K562 (cell line): ENCODE data around the gene SLC33A1. TPM values are rescaled to one million over a fixed set of nuclear protein-coding genes. Genes with fewer than 3 reads are reported as not detected.

Experiments
- ATAC-seq: fragments of 200-7000 bp; cut with Tn5 transposase; 3 replicates; pipeline ENCODE4 v1.9.1; 2020; ENCODE audit warnings: moderate library complexity
- BruUV-seq: library from RNA; stranded (reverse); fragments of 400-500 nt; replicated peaks from 2 replicates; lab custom pipeline; 2021; lab: Mats Ljungman, UMichigan
- CTCF ChIA-PET: fragments of 300-600 bp; formaldehyde crosslinking; extraction: SDS; loops from one replicate; lab custom pipeline; 2021; ENCODE audit warnings: low intra/inter-chr PET ratio; lab: Yijun Ruan, JAX
- POLR2A ChIA-PET: fragments of 300-600, 350-650 bp; sonication (Branson Sonifier 250); formaldehyde crosslinking; extraction: SDS; loops from one replicate; lab custom pipeline; 2021; ENCODE audit warnings: antibody characterized with exemption, inconsistent platforms; lab: Yijun Ruan, JAX
- DNase-seq, 4 experiments: peaks; one replicate each; pipeline versions ENCODE4 v3.0.0 to v3.0.0-alpha.2; 2011 to 2018; ENCODE audit warnings: low spot score in 3 of 4, mixed read lengths in 3 of 4; ENCODE audit errors: extremely low read depth in 1 of 4
- FAIRE-seq: peaks from 2 replicates; lab custom pipeline; 2011; peaks lifted over from hg19 to GRCh38; lab: Jason Lieb, UNC
- H2AFZ ChIP-seq: 2 replicates; pipeline ENCODE4 v1.6.0; 2011; ENCODE audit warnings: low read depth, low read length, control low read depth, inconsistent platforms
- H3K27ac ChIP-seq: fragments of 200-600 bp; 3 replicates; pipeline ENCODE4 v1.8.0; 2011; ENCODE audit warnings: low read depth, mild to moderate bottlenecking, control low read depth, inconsistent platforms, low read length, moderate library complexity, mixed read lengths; ENCODE audit errors: extremely low read depth
- H3K27me3 ChIP-seq, 2 experiments: fragments of 300-600 bp in 1 of 2; 2 replicates in 1 of 2; 3 replicates in 1 of 2; pipeline versions ENCODE4 v1.6.0 to v1.8.0; 2011; ENCODE audit warnings: inconsistent platforms in 2 of 2, low read length in 2 of 2, mild to moderate bottlenecking in 1 of 2, mixed read lengths in 1 of 2, moderate library complexity in 1 of 2; ENCODE audit not compliant: control insufficient read depth in 2 of 2, insufficient read depth in 2 of 2
- H3K36me3 ChIP-seq: fragments of 300-600 bp; 3 replicates; pipeline ENCODE4 v1.8.0; 2011; ENCODE audit warnings: mild to moderate bottlenecking, low read length, inconsistent platforms; ENCODE audit not compliant: control insufficient read depth, insufficient read depth
- H3K4me1 ChIP-seq, 2 experiments: fragments of 200-600 bp in 1 of 2; replicated peaks in 1 of 2; 2 replicates in 1 of 2; 3 replicates in 1 of 2; pipeline versions ENCODE4 v1.5.1 to v1.8.0; 2011; ENCODE audit warnings: inconsistent platforms in 2 of 2, low read length in 2 of 2, mild to moderate bottlenecking in 1 of 2, mixed read lengths in 1 of 2, moderate library complexity in 1 of 2; ENCODE audit not compliant: control insufficient read depth in 2 of 2, insufficient read depth in 2 of 2
- H3K4me2 ChIP-seq: 2 replicates; pipeline ENCODE4 v1.6.1; 2011; ENCODE audit warnings: low read length, control low read depth, inconsistent platforms, mixed read lengths; ENCODE audit not compliant: insufficient read depth
- H3K4me3 ChIP-seq: fragments of 200-600 bp; sonication (generic), shearing (Covaris generic); 2 replicates; pipeline ENCODE4 v1.5.1; 2016; ENCODE audit warnings: control low read depth, inconsistent platforms
- H3K79me2 ChIP-seq: fragments of 200-600 bp; 3 replicates; pipeline ENCODE4 v1.8.0; 2011; ENCODE audit warnings: low read length, inconsistent platforms; ENCODE audit not compliant: control insufficient read depth, insufficient read depth
- H3K9ac ChIP-seq, 2 experiments: 2 replicates each; pipeline versions ENCODE4 v1.6.0 to v1.6.1; 2011; ENCODE audit warnings: low read depth in 2 of 2, low read length in 2 of 2, control low read depth in 1 of 2, inconsistent platforms in 1 of 2, mild to moderate bottlenecking in 1 of 2, mixed read lengths in 1 of 2; ENCODE audit not compliant: insufficient read depth in 1 of 2
- H3K9me1 ChIP-seq: one replicate; pipeline ENCODE4 v1.6.0; 2011; ENCODE audit warnings: inconsistent platforms, mild to moderate bottlenecking, low read length, moderate library complexity; ENCODE audit not compliant: control insufficient read depth, insufficient read depth
- H3K9me3 ChIP-seq: replicated peaks from 2 replicates; pipeline ENCODE4 v1.5.1; 2011; ENCODE audit warnings: low read depth, low read length, inconsistent platforms; ENCODE audit not compliant: control insufficient read depth, insufficient read depth
- H4K20me1 ChIP-seq: replicated peaks from 2 replicates; pipeline ENCODE4 v1.6.1; 2011; ENCODE audit warnings: low read length, inconsistent platforms, mixed read lengths; ENCODE audit not compliant: control insufficient read depth, insufficient read depth
- ARID1B ChIP-seq: fragments of 450-650 bp; IDR thresholded peaks from 2 replicates; pipeline ENCODE4 v1.6.1; 2016; ENCODE audit warnings: antibody characterized with exemption, mild to moderate bottlenecking, inconsistent platforms
- E2F3 ChIP-seq: fragments of 250-450 bp; sonication (Bioruptor Pico); IDR thresholded peaks from 2 replicates; pipeline ENCODE4 v1.4.0; 2020; ENCODE audit warnings: mild to moderate bottlenecking
- FOXK2 ChIP-seq, 2 experiments: fragments of 450-650 bp; IDR thresholded peaks in 1 of 2; conservative IDR thresholded peaks in 1 of 2; 2 replicates each; pipeline ENCODE4 v1.6.1; 2016; ENCODE audit warnings: low read depth in 2 of 2, mild to moderate bottlenecking in 1 of 2
- IFI16 ChIP-seq: fragments of 250-450 bp; sonication (Bioruptor Pico); IDR thresholded peaks from 2 replicates; pipeline ENCODE4 v2.1.2; 2022; ENCODE audit warnings: mild to moderate bottlenecking, inconsistent platforms
- NCOA2 ChIP-seq, 2 experiments: fragments of 450-650 bp; IDR thresholded peaks; 2 replicates each; pipeline ENCODE4 v1.6.1; 2018; ENCODE audit warnings: mild to moderate bottlenecking in 2 of 2, moderate library complexity in 1 of 2; ENCODE audit not compliant: partially characterized antibody in 2 of 2
- NFE2L1 ChIP-seq: fragments of 450-650 bp; IDR thresholded peaks from 2 replicates; pipeline ENCODE4 v1.6.1; 2016; ENCODE audit warnings: missing genetic modification characterization, low read depth, mild to moderate bottlenecking, missing compliant biosample characterization, moderate library complexity, borderline replicate concordance
- RAD51 ChIP-seq: fragments of 450-650 bp; IDR thresholded peaks from 2 replicates; pipeline ENCODE4 v1.7.1; 2016; ENCODE audit warnings: low read depth, mild to moderate bottlenecking, borderline replicate concordance
- RFX1 ChIP-seq: fragments of 450-650 bp; IDR thresholded peaks from 2 replicates; pipeline ENCODE4 v1.6.1; 2016; ENCODE audit warnings: mild to moderate bottlenecking, moderate library complexity
- SRSF9 ChIP-seq: fragments of 200-400 bp; formaldehyde crosslinking; IDR thresholded peaks from 2 replicates; pipeline ENCODE4 v1.6.1; 2017; ENCODE audit warnings: low read depth, low read length, borderline replicate concordance
- ZNF445 ChIP-seq: fragments of 250-450 bp; sonication (Bioruptor Pico); IDR thresholded peaks from 2 replicates; pipeline ENCODE4 v1.4.0; 2020; ENCODE audit warnings: low read depth, mild to moderate bottlenecking, moderate library complexity
- ZNF780A ChIP-seq: fragments of 250-450 bp; sonication (Bioruptor Pico); IDR thresholded peaks from 2 replicates; pipeline ENCODE4 v1.5.0; 2021; ENCODE audit warnings: mild to moderate bottlenecking
- WGBS: fragments of 100-300 bp; shearing (Covaris generic); methylation state at CpG from one replicate; pipeline ENCODE4 v1.1.6; 2016; ENCODE audit warnings: low coverage, mixed read lengths; ENCODE audit not compliant: insufficient coverage; ENCODE audit errors: missing lambda C conversion rate; 5-methylcytosine and 5-hydroxymethylcytosine counted together
- in situ Hi-C: fragments of 300-500 bp; cut with MboI; formaldehyde crosslinking; loops from 4 replicates; pipeline ENCODE4 v1.15.0; 2018; ENCODE audit warnings: inconsistent platforms, mixed read lengths
- intact Hi-C: fragments of 100-400 bp; cut with micrococcal nuclease; formaldehyde crosslinking; loops from 2 replicates; pipeline ENCODE4 v1.14.2; 2022
- polyA plus RNA-seq, 8 experiments: library from polyadenylated mRNA; depleted of rRNA in 4 of 8; stranded (reverse) in 5 of 8; unstranded in 3 of 8; fragments of >200 nt; fragmentation: Nextera tagmentation in 2 of 8; fragmentation: Illumina TruSeq in 1 of 8; extraction: Ambion mirVana in 2 of 8; extraction: Trizol in 1 of 8; gene quantifications; 2 replicates each; pipeline versions ENCODE4 v1.2.1 to v1.2.3, GENCODE V29; 2011 to 2014; ENCODE audit warnings: inconsistent platforms in 1 of 8, missing spikeins in 1 of 8
- total RNA-seq, 7 experiments: library from RNA; depleted of rRNA in 6 of 7; stranded (reverse); fragments of >200 nt in 6 of 7; fragmentation: Illumina TruSeq in 2 of 7; extraction: Trizol in 2 of 7; gene quantifications; 2 replicates each; pipeline versions ENCODE4 v1.2.1 to v1.2.3, GENCODE V29; 2011 to 2021; ENCODE audit warnings: low replicate concordance in 1 of 7
- TF ChIP-seq, protein P1 (sequence below): IDR thresholded peaks from 2 replicates; pipeline ENCODE4 v1.6.1; 2011; ENCODE audit not compliant: insufficient read length; ENCODE audit errors: extremely low read depth

The SLC33A1 gene
- total and polyA plus RNA-seq, 9 of the 15 experiments (the other 6 are each of a cell fraction or from before 2014, with no cell fraction given): 6.2 to 26.8 (median 19.6) TPM

DNA sequence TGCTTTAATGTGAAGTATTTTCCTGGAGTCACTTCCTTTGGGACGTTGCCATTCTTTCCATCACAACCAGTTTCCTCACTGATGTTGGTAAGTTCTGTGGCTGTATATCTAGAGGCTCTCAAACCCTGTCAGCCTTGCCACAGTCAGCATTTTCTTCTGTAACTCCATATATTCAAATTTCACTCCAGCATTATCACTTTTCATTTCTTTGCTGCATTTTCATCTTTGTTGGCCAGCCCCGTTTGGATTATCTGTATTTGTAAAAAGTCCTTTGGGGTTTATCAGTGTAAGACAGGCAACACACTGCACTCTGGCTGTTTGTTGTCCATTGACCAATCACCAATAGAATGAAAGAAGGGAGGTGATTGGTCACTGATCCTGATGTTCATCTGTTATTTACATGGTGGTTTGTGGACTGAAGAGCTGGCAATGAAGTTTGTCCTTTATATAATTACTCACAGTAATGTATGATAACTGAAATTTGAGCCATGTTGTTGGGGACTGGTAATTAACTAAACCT lies 36.5 kb upstream of the SLC33A1 start (continued):
- TF ChIP-seq FOXK2 (conservative IDR thresholded peaks at IDR 0.05 in 1 of 2, IDR thresholded peaks at IDR 0.05 in 1 of 2; ENCODE audit: low read depth in 2 of 2) (peak; percentile 92 to 95), RFX1 (no peak; the same call in 1 of the 2 replicates), E2F3 (CRISPR knock-in tag) (no peak), SRSF9 (no peak), IFI16 (CRISPR knock-in tag) (no peak), NFE2L1 (tag) (no peak), ZNF445 (CRISPR knock-in tag) (no peak), ARID1B (peak; percentile 95), ZNF780A (CRISPR knock-in tag) (no peak)
- TF ChIP-seq, protein P1, sequence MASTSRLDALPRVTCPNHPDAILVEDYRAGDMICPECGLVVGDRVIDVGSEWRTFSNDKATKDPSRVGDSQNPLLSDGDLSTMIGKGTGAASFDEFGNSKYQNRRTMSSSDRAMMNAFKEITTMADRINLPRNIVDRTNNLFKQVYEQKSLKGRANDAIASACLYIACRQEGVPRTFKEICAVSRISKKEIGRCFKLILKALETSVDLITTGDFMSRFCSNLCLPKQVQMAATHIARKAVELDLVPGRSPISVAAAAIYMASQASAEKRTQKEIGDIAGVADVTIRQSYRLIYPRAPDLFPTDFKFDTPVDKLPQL: no peak
- TF ChIP-seq, all 486 proteins: peak for 88

DNA sequence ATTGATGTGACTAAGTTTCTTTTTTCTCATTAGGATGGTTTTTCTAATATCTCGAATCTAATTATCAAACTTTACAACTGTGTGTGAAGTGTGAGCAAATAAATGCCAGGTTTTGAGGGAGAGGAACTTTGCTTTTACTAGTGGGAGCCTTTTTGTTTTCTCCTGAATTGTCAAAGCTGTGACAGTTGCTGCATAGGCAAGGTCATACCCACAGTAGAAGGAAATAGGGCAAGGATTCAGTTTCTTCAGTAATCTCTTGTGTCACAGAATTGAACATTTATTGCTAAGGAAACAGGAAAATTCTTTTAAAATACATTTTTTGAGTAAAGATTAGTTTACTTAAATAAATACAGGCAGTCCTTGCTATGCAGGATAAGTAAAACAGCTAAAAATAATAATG lies 35.7 kb upstream of the SLC33A1 start:
- peak overlapping the region; percentile 90 for H3K27ac ChIP-seq
- intact Hi-C loops (loop anchor here (2.0 kb wide), 1 partner anchor 17 kb away; no protein-coding TSS in a partner anchor), in situ Hi-C loops (no loop called here)
- no TSS peak for BruUV-seq
- POLR2A ChIA-PET: interaction anchor here (1.3 to 1.4 kb wide), 2 partner anchors 12 to 16 kb away, joined by 5 read pairs; no protein-coding TSS in a partner anchor
- no peak for DNase-seq
- H4K20me1 ChIP-seq: 0 out of 2 replicates have a peak, but pooled peaks cover 3% of the 10 kb centered on the region
- no peak for FAIRE-seq
- CTCF ChIA-PET: no interaction called here
- no peaks in the 10 kb centered on the region for H3K9me1 ChIP-seq
- H3K9me3 ChIP-seq: no peaks in the 10 kb centered on the region
- no peak overlapping the region for H3K4me3 ChIP-seq
- no peaks in the 10 kb centered on the region for H3K27me3 ChIP-seq
- TF ChIP-seq NCOA2 (IDR thresholded peaks at IDR 0.05; ENCODE audit: partially characterized antibody in 2 of 2): peak in 1 of 2 experiments; percentile 35
- TF ChIP-seq RAD51: no peak
- H3K4me1 ChIP-seq: peaks cover 25 to 32% of the 10 kb centered on the region in 2 experiments
- peaks cover 100% of the 10 kb centered on the region for H3K79me2 ChIP-seq
- H3K9ac ChIP-seq: peak overlapping the region in 1 of 2 experiments; percentile 57; a peak in 2 of 4 replicates
- peak overlapping the region; percentile 25; the same call in 1 of the 2 replicates for H3K4me2 ChIP-seq
- WGBS: 0% methylated on average over 1 of the region's 1 CpG
- peak; percentile 31 for ATAC-seq
- peaks cover 33% of the 10 kb centered on the region for H3K36me3 ChIP-seq
- H2AFZ ChIP-seq: no peak overlapping the region
